Activated gamma-delta T cell (primary cell): Measurements from ENCODE around the gene YY1AP1.
"Not testable (repeated sequence)": the region's sequence is repeated elsewhere in the genome, so short reads cannot be mapped to it uniquely, and the experiment has no call there.

Source experiments
- DNase-seq: peaks from one replicate; lab custom pipeline; 2025; lab: John Stamatoyannopoulos, UW

The YY1AP1 gene

DNA sequence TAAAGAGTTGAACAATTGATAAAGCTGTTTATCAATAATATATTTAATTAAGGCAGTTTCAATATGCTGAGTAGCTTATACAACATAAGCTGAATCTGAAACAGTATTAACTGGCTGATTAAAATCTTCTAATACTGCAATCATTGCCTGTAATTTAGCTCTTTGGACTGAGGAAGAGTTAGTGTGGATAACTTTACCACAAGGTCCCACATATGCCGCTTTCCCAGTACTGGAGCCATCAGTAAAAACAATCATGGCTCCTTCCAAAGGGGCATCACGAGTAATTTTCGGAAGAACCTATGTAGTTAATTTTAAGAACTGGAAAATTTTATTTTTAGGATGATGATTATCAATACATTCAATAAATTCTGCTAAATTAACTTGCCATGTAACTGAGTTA, 7.0 kb upstream of the YY1AP1 start:
- DNase-seq, result no peak

DNA sequence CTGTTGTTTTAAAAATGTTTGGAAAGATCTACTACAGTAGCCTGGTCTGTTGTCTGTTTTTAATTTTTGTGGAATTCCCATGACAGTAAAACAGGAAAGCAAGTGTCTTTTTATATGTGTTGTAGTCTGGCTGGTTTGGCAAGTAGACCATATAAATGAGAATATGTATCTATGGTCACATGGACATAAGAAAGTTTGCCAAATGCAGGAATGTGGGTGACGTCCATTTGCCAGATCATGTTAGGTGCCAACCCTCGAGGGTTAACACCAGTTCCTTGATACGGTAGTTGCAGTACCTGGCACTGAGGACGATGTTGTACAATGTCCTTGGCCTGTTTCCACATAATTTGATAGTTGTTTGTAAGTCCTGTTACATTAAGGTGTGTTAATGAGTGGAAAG, 6.5 kb upstream of the YY1AP1 start:
- no peak for DNase-seq

DNA sequence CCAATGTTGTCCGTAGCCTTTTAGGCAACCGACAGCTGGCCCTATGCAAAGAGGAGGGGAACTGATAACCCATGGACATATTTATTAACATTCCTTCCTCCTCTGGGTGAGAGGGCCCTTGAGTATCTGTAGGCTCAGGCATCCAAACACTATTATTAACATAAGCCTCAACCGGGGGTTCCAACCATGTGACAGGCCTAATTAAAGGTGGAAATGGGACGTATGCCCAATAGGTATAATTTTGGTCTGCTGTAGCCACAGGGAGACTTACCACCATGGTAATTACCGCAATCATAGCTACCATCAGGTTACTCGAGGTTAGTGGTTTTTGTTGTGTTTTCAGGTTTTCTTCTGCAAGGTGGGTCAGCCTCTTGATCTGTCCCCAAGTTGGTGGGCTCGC, 5.6 kb upstream of the YY1AP1 start:
- DNase-seq, result no peak

DNA sequence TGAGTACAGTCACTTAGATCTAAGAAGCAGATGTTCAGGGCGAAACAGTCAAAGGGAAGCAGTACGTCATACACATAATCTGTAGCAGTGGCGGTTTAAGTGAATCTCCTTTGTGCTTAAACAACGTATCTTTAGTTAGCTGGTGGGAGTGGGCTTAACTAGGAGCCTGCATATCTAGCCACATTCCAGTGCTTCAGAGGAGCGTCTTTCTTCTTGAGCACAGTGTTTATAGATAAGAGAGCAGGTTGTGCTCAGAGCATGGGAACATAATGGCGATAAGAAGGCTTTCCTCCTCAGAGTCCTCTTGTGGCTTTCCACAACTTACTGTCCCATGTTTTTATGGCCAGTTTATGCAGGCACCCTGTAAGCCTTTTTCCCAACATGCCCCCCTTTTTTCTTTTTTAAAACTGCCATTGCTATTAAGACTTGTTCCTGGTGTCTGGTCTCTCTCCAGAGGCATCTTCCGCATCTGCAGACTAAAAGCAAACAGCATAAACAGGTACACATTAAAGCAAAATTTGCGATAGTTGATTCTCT, 3.5 kb upstream of the YY1AP1 start:
- DNase-seq, result no peak

DNA sequence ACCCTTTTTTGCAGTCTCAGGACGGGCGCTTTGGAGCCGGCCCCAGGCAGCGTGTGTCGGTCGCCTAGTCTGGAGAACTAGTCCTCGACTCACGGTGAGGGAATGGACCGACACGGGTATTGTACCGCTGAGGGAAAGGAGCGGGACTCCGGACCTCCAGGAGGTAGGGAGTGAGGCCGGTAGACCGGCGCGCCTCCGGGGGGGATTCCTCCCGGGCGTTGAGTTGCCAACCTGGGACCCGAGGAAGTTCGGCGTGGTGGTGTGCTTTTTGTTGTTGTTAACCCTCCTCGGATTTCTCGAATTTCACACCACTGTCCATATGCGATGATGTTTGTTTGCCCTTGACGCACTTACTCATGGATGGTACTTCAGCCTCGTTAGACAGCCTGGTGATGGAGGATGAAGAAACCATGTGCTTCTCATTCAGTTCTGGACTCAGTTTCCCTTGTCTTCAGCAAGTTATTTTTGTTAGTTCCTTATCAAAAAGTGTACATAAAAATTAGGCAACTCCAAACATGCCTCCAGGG, 570 bp upstream of the YY1AP1 start, which contains the start of gene DAP3:
Gene DAP3 (plus strand): TSS at position 11 of the 527 bp plus-strand sequence. CDS start 20,689 bp downstream, outside the sequence.
- not testable (repeated sequence) for DNase-seq

DNA sequence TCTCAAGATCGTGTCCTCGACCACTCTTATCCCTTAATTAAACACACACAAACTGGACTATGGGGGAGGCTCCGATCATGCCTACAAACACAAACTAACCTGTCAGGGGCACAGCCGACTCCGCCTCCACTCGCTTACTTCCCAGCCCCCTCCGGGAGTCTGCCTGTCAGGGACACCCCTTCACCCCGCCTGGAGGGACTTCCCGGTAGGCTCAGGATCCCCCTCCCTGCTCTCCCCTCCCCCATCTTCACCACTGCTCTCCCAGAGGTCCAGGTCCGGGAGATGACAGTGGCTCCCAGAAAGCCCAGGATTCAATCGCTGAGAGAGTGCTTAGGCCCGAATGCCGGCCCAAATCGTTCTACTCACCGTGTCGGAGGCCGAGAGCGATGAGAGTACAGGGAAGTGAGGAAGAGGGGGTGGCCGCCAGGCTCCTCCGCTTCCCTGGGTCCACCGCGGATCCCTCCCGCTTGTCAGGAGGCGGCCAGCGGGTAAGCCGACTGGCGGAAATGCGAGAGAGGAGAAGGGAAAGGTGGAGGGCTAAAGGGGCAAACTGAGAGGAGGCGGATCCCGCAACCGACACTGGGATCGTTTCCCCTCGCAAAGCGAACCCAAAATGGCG, 760 bp downstream of the YY1AP1 start:
- DNase-seq, result not testable (repeated sequence)

DNA sequence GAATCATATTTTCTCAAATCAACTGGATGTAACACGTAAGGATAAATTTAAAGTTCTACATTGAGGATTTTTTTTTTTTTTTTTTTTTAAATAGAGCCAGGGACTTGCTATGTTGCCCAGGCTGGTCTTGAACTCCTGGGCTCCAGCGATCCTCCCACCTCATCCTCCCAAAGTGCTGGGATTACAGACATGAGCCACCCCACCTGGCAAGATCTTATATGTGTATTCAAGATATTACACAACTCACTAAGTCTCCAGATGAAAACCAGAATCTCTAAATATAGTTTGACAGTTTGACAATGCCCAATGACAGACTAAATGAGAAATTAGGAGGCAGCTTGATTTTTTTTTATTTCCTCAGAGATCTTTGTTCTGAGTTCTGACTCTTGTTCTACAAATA, 6.8 kb downstream of the YY1AP1 start:
- DNase-seq, result no peak

DNA sequence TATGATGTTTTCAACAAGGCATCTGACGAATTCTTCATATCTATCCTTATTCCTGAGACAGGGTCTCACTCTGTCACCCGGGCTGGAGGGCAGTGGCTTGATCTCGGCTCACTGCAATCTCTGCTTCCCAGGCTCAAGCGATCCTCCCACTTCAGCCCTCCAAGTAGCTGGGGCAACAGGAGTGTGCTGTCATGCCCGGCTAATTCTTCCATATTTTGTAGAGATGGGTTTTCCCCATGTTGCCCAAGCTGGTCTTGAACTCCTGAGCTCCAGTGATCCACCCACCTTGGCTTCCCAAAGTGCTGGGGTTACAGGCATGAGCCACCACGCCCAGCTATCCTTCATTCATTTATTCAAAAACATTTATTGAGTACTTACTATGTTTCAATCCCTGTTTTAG, 8.0 kb downstream of the YY1AP1 start:
- DNase-seq, result no peak

DNA sequence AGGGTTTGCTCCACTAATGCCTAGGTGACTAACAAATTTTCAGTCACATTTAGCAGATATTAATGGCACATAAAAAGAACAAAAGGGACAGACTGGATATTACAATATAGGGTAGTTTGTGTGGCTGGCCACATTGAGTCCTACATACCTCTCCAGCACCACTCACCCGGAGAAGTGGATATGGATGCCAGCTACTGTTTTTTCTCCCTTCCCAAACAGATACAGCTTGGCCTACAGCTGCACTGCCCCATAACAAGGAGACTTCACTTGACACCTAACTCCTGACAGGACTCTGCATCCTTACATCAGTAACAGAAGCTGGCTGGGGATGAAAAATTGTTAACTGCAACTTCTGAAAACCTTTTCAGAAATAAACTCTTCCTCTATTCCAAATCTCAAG, 9.6 kb downstream of the YY1AP1 start:
- DNase-seq, result not testable (repeated sequence)

DNA sequence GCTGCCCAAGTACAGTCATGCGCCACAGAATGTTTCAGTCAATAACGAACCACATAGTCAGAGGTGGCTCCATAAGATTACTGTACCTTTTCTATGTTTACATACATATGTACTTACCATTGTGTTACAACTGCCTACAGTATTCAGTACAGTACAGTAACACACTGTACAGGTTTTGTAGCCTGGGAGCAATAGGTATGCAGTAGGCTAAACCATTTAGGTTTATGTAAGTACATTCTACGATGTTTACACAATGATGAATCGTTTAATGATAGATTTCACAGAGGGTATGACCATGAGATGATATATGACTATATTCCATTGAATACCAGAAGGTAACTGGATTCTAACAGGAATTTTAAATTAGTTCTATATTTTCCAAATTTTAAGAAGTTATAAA, 10.5 kb downstream of the YY1AP1 start:
- no peak for DNase-seq

DNA sequence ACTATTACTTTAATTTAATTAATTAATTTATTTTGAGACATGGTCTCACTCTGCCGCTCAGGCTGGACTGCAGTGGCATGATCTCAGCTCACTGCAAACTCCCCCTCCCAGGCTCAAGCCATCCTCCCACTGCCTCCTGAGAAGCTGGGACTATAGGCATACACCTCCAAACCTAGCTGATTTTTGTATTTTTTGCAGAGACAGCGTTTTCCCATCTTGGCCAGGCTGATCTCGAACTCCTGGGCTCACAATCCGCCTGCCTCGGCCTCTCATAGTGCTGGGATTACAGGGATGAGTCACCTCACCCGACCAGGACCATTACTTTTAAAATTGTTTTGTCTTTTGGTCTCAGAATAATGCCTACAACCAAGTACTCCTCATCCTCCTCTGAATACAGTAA, 15.6 kb downstream of the YY1AP1 start:
- no peak for DNase-seq

DNA sequence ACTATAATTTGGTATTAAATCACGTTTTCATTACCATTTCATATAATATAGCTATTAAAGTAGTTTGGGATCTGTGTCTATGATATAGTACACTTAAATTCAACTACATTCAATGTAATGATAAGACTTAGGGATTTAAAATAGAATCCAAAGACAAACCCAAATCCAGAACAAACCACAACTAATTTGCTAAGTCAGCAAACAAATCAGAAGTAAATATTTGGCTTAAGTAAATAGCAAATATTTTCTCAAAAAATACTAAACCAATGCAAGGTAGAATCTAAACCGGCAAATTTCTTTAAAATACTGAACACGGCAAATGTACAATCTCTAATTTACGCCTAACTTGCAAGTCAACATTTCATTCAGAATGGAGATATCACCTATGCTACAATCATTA, 16.8 kb downstream of the YY1AP1 start:
- DNase-seq, result no peak

DNA sequence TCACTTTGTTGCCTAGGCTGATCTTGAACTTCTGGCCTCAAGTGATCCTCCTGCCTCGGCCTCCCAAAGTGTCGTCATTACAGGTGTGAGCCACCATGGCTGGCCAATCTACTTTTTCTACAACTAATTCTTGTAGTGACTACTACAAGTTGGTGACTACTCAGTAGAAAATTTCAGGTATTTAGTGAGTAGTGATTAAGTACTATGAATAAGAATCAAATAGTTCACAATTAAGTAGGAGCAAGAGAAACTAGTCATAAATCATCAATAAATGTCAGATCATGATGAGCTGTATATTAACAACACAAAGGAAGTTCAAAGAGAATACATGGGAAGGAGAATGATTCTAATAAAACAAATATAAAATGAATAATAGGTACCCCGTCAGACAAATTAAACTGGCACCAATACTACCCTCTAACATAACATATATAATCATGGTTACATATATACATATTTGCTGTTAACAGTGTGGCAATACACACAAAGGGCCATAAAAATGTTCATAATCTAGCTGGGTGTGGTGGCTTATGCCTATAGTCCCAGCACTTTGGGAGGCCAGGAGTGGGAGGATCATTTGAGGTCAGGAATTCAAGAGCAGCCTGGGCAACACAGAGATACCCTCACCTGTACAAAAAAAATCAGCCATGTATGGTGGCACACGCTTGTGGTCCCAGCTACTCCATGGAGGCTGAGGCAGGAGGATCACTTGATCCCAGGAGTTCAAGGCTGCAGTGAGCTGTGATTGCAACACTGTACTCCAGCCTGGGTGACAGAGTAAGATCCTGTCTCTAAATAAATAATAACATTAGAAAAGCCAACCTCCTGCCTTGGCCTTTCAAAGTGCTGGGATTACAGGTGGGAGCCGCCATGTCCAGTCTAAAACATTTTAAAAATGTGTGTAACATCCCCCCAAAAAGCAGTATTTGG, 19.1 kb downstream of the YY1AP1 start:
- no peak for DNase-seq

DNA sequence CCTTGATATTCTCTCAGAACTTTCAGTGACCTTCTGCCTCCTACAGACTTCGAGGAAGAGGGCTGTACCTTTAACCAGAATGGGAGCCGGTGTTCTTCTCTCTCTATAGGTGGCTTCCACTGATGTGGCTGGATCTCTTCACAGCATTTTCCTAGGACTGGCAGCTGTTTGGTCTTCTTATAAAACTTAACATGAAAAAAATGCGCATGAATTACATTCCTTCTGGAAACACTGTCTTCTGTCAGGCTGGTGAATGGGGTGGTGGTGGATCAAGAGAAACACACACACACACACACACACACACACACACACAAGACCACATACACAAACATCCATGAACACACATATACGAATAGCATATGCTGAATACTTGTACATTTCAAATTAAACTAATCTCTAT, 27.3 kb downstream of the YY1AP1 start:
- DNase-seq, result not testable (repeated sequence)

DNA sequence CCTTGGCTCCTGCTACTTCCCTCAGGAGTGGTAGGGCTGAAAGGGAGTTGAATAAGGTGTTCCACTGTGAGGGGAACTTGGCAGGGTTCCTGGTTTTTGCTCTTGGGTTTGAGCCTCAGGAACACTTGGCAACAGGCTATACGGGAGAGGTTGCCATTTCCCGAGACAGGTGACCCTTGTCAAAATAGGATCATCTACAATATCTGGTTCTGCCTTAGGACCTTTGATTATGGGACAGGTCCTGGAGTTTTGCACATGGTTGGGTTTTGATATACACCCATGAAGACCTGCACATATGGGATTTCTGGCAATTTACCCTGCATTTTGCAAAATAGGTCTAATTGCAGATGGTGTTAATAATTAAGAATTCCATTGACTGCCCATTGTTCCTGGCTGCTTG, 31.1 kb downstream of the YY1AP1 start:
- DNase-seq, result no peak

DNA sequence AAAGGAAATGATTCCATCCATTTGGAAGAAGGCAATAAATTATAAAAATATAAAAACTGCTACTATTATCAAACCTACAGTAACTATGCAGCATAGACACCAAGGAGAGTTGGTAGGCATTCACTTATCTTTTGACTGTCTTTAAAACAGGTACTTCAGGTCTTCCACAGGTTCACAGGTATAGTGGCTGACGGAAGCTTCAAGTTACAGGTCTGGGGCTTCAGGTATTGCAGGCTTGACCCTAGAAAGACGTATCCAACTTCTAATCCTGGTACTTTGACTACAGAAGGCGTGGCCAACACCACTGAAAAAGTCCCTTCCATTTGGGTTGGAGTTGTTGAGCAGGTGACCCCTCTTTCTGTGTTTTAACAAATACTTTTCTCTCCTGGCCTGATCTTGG, 35.6 kb downstream of the YY1AP1 start:
- no peak for DNase-seq

DNA sequence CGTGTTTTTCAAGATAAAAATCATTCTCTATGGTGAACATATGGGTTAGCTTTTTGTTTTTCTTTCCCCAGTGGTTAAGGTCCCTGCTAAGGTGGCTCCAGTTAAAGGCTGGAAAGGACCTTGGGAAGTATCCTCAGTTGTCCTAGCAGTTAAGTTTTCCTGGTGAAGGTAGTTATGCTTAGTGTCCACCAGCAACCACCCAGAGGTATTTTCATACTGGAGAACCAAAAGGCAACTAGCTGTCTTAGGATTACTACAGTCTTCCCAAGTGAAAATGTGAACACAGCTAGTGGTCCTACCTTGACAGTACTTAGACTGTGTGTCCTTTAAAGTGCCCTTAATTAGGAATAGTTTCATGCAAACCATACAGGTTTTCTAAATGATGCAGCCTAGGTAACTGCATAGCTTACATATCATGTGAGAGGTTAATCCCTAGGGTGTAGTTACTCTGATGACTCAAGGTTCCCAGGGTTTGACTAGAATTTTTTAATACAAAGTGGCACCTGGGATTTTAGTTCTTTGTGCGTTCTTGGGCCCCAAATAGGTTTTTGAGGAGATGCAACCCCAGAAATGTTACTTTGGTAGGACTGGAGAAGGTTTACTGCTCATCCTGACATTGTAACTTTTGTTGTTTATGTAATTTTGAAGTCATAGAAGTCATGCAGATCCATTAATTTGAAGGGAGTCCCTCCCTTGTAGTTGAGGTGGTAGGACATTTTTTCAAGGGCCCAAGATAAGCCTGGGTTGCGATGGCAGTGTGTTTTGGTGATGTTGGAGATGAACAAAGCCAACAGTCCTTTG, 36.5 kb downstream of the YY1AP1 start:
- DNase-seq, result no peak

DNA sequence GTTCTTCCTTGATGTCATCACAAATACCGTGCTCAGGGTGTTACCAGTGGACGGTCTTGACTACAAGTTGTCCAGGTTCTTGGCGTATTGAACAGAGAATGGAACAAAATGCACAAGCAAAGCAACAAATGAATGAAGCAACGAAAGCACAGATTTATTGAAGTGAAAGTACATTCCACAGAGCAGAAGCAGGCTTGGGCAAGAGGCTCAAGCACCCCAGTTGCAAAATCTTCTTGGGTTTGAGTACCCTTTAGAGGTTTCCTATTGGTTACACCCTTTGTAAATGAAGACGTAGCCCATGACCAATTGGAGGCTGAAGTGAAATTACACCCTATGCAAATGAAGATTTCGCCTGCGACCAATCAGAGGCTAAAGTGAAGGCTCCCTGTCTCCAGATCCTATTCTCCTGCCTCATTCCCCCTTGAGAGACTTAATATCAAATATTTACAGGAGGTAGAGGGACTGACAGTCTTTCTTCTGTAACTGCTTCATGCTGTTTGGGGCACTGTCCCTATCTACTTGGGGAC, 38.3 kb downstream of the YY1AP1 start:
- no peak for DNase-seq

DNA sequence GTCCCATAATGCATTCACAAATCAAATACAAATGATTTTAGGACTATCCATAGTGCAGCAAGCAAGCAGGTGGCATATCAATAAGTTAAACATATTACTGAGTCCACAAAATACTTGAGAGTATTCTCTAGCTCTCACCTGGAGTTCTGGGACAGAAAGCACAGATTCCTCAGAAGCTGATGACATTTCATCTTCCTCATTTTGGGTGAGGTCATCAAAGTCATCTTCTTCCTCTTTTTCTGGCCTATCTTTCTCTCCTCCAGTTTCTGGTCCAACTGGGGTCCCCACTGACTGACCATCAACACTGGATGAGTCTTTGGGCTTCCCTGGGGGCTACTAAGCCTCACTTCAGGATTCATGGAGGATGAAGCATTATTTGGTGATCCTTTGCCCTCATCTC, 38.9 kb downstream of the YY1AP1 start:
- no peak for DNase-seq

DNA sequence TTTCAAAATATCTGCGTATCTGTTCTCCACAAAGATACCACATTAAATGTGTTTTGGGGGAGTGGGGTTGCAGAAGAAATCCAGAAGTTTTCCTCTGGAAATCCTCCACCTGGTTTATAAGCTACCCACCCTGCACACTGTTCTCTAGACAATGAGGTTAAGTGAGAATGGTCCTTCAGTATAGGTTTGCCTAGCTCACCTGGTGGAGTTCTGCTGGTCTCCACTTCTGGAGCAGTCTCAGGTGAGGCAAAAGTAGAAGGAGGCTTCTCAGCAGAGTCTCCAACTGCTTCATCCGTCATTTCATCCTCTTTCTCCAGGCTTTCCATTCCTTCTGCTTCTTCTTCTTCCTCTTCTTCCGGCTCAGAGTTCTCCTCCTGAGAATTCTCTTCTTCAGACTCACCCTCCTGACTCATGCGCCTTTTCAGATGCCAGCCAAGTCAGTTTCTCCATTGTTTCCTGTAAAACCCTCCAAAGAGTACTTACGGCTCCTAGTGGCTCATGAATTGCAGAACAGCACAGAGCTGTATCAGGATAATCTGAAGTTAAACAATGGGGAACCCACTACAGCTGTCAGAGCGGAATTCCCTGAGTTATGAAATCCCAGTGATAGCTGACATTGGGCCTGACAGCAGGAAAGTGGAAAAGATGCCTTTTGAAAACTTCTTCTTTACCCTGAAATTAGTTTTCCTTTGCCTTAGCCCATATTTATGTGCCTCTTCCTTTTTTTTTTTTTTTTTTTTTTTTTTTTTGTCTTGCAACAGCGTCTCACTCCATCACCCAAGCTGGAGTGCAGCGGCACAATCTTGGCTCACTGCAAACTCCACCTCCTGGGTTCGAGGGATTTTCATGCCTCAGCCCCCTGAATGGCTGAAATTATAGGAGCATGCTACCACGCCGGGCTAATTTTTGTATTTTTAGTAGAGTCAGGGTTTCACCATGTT, 40.1 kb downstream of the YY1AP1 start:
- no peak for DNase-seq

DNA sequence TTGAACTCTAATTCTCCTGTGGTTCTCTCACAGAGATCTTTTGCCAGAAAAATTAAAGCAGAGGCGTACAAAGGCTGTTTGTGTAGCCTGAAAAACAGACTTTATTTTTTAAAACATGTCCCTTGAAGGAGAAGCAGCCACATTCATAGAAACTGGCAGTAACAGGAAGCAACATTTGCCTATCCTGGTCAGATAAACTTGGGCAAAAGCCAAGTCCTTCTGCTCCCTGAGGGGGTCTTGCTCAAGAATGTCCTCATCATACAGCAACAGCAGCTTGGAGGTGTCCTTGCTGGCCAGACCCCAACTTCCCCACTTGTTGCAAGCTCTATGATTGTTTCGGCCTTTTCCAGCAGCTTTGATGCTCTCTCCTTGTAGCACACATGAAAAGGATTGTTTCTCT, 42.3 kb downstream of the YY1AP1 start:
- no peak for DNase-seq
